HG02870 (cell line): ENCODE data around the gene GCHFR.

Source experiments
- ATAC-seq: cut with Tn5 transposase; IDR thresholded peaks from one replicate; pipeline ENCODE4 v1.9.1; 2021; ENCODE audit warnings: mild to moderate bottlenecking, moderate library complexity; ENCODE audit not compliant: unreplicated experiment

The GCHFR gene

GRCh38 chr15:40763801-40764628 lies at the start of gene GCHFR:
Gene GCHFR, plus strand, starts transcription at chr15:40764068. Its CDS starts 113 bp downstream, at chr15:40764181.
- no peak for ATAC-seq

- ATAC-seq: no peak
Measured at GRCh38 chr15:40714144-40714543, 49.7 kb upstream of the GCHFR start.

GRCh38 chr15:40716165-40716564 lies 47.7 kb upstream of the GCHFR start:
- no peak for ATAC-seq

GRCh38 chr15:40721701-40722100 lies 42.2 kb upstream of the GCHFR start:
- ATAC-seq: no peak

- ATAC-seq: no peak
Measured at GRCh38 chr15:40722354-40722753, 41.5 kb upstream of the GCHFR start.

- ATAC-seq: no peak
Measured at GRCh38 chr15:40722934-40723333, 40.9 kb upstream of the GCHFR start.

- ATAC-seq: no peak
Measured at GRCh38 chr15:40723919-40724318, 39.9 kb upstream of the GCHFR start.

- ATAC-seq: no peak
Measured at GRCh38 chr15:40731034-40731433, 32.8 kb upstream of the GCHFR start.

GRCh38 chr15:40736575-40736974 lies 27.3 kb upstream of the GCHFR start:
- no peak for ATAC-seq

- ATAC-seq: no peak
Measured at GRCh38 chr15:40737048-40737447, 26.8 kb upstream of the GCHFR start.

- no peak for ATAC-seq
Measured at GRCh38 chr15:40739047-40739446, 24.8 kb upstream of the GCHFR start.

- no peak for ATAC-seq
Measured at GRCh38 chr15:40739854-40740253, 24.0 kb upstream of the GCHFR start.

GRCh38 chr15:40743485-40743901 lies 20.4 kb upstream of the GCHFR start:
- ATAC-seq: no peak

GRCh38 chr15:40743921-40744814 lies 19.7 kb upstream of the GCHFR start:
- no peak for ATAC-seq

- ATAC-seq: no peak
Measured at GRCh38 chr15:40744815-40745152, 19.1 kb upstream of the GCHFR start.

GRCh38 chr15:40746916-40747418 lies 16.9 kb upstream of the GCHFR start:
- no peak for ATAC-seq

GRCh38 chr15:40747685-40748631 lies 15.9 kb upstream of the GCHFR start:
- no peak for ATAC-seq

GRCh38 chr15:40749151-40749630 lies 14.7 kb upstream of the GCHFR start:
- ATAC-seq: no peak

- ATAC-seq: no peak
Measured at GRCh38 chr15:40750885-40751284, 13.0 kb upstream of the GCHFR start.

GRCh38 chr15:40751745-40752144 lies 12.1 kb upstream of the GCHFR start:
- ATAC-seq: no peak

- ATAC-seq: no peak
Measured at GRCh38 chr15:40754574-40754882, 9.3 kb upstream of the GCHFR start.
